Gastroesophageal sphincter (tissue), 3 donors: ENCODE measurements around the gene PRKG1.

Experiments
- CTCF ChIP-seq, 4 experiments: fragments of 200-600 bp in 2 of 4; fragments of 450-650 bp in 2 of 4; sonication (generic) in 1 of 4; IDR thresholded peaks; one replicate each; pipeline ENCODE4 v1.5.1; 2017 to 2019; ENCODE audit warnings: antibody characterized with exemption in 4 of 4, mild to moderate bottlenecking in 2 of 4, moderate library complexity in 2 of 4
- EP300 ChIP-seq: sonication (generic); formaldehyde crosslinking; IDR thresholded peaks from one replicate; pipeline ENCODE4 v1.6.1; 2017; ENCODE audit warnings: antibody characterized with exemption, mild to moderate bottlenecking
- POLR2A ChIP-seq, 2 donors: fragments of 450-650 bp; IDR thresholded peaks; one replicate each; pipeline ENCODE4 v1.6.1; 2017; ENCODE audit warnings: antibody characterized with exemption in 2 of 2, mild to moderate bottlenecking in 2 of 2, moderate library complexity in 1 of 2
- POLR2AphosphoS5 ChIP-seq: sonication (generic); formaldehyde crosslinking; IDR thresholded peaks from one replicate; pipeline ENCODE4 v1.6.1; 2017; ENCODE audit warnings: antibody characterized with exemption

GRCh38 chr10:51629934-51630639 lies 555.8 kb downstream of the PRKG1 start:
- TF ChIP-seq CTCF (IDR thresholded peaks at IDR 0.05): no peak
- no peak for TF ChIP-seq POLR2A (IDR thresholded peaks at IDR 0.05)
- TF ChIP-seq POLR2AphosphoS5: peak; percentile 50
- TF ChIP-seq EP300: no peak
